HepG2 (cell line): ENCODE measurements around the gene ENDOD1. TPM values are rescaled to one million over a fixed set of nuclear protein-coding genes. Genes with fewer than 3 reads are reported as not detected.

Experiments
- CAMTA2 ChIP-seq: sonication (generic); formaldehyde crosslinking; IDR thresholded peaks from 2 replicates; pipeline ENCODE4 v1.4.0; 2020; ENCODE audit warnings: mild to moderate bottlenecking, missing genetic modification reagents, borderline replicate concordance
- DR1 ChIP-seq: sonication (generic); formaldehyde crosslinking; IDR thresholded peaks from 2 replicates; pipeline ENCODE4 v1.8.0; 2021; ENCODE audit warnings: mild to moderate bottlenecking, missing genetic modification reagents, inconsistent platforms
- EEA1 ChIP-seq: sonication (generic); formaldehyde crosslinking; IDR thresholded peaks from 2 replicates; pipeline ENCODE4 v1.5.1; 2020; ENCODE audit warnings: mild to moderate bottlenecking, missing genetic modification reagents, borderline replicate concordance
- ETV5 ChIP-seq: IDR thresholded peaks from 2 replicates; pipeline ENCODE4 v1.6.1; 2018; ENCODE audit warnings: missing biosample characterization, missing genetic modification reagents, inconsistent platforms, borderline replicate concordance
- FOXJ3 ChIP-seq: sonication (generic); formaldehyde crosslinking; IDR thresholded peaks from 2 replicates; pipeline ENCODE4 v1.4.0; 2020; ENCODE audit warnings: missing genetic modification reagents, mild to moderate bottlenecking, borderline replicate concordance
- GMEB1 ChIP-seq: sonication (generic); formaldehyde crosslinking; IDR thresholded peaks from 2 replicates; pipeline ENCODE4 v1.5.1; 2020; ENCODE audit warnings: missing genetic modification reagents, mild to moderate bottlenecking, borderline replicate concordance
- HMG20B ChIP-seq: conservative IDR thresholded peaks from 2 replicates; pipeline ENCODE4 v1.6.1; 2016; ENCODE audit warnings: missing genetic modification reagents, missing compliant biosample characterization
- HNRNPH1 ChIP-seq: fragments of 200-400 bp; formaldehyde crosslinking; optimal IDR thresholded peaks from 2 replicates; pipeline ENCODE3; 2017; ENCODE audit warnings: mild to moderate bottlenecking, low read depth, low read length
- IRF2 ChIP-seq: IDR thresholded peaks from 2 replicates; pipeline ENCODE4 v1.6.1; 2018; ENCODE audit warnings: missing genetic modification reagents, missing compliant biosample characterization
- PTBP1 ChIP-seq: fragments of 200-400 bp; formaldehyde crosslinking; IDR thresholded peaks from 2 replicates; pipeline ENCODE4 v1.6.1; 2018; ENCODE audit warnings: low read length, low read depth; ENCODE audit not compliant: poor library complexity, severe bottlenecking
- SNAPC4 ChIP-seq: sonication (generic); formaldehyde crosslinking; IDR thresholded peaks from 2 replicates; pipeline ENCODE4 v1.4.0; 2020; ENCODE audit warnings: mild to moderate bottlenecking, missing genetic modification reagents
- SYNCRIP ChIP-seq: fragments of 200-400 bp; formaldehyde crosslinking; IDR thresholded peaks from 2 replicates; pipeline ENCODE4 v1.6.1; 2018; ENCODE audit warnings: mild to moderate bottlenecking, low read depth, low read length; ENCODE audit not compliant: insufficient read depth
- XBP1 ChIP-seq: sonication (generic); formaldehyde crosslinking; IDR thresholded peaks from 2 replicates; pipeline ENCODE4 v1.5.0; 2020; ENCODE audit warnings: missing genetic modification reagents
- ZBTB38 ChIP-seq: sonication (generic); formaldehyde crosslinking; IDR thresholded peaks from 2 replicates; pipeline ENCODE4 v1.5.1; 2020; ENCODE audit warnings: mild to moderate bottlenecking, missing genetic modification reagents
- ZBTB7A ChIP-seq: sonication (generic); formaldehyde crosslinking; IDR thresholded peaks from 2 replicates; pipeline ENCODE4 v1.8.0; 2022; ENCODE audit warnings: mild to moderate bottlenecking, missing genetic modification reagents
- ZNF121 ChIP-seq: sonication (generic); formaldehyde crosslinking; IDR thresholded peaks from 2 replicates; pipeline ENCODE4 v1.5.0; 2020; ENCODE audit warnings: mild to moderate bottlenecking, missing genetic modification reagents
- ZNF251 ChIP-seq: sonication (generic); formaldehyde crosslinking; IDR thresholded peaks from 2 replicates; pipeline ENCODE4 v1.9.0; 2021; ENCODE audit warnings: mild to moderate bottlenecking, missing genetic modification reagents
- ZNF264 ChIP-seq: sonication (generic); formaldehyde crosslinking; IDR thresholded peaks from 2 replicates; pipeline ENCODE4 v1.4.0; 2020; ENCODE audit warnings: missing genetic modification reagents
- ZNF557 ChIP-seq: sonication (generic); formaldehyde crosslinking; IDR thresholded peaks from 2 replicates; pipeline ENCODE4 v1.4.0; 2020; ENCODE audit warnings: missing genetic modification reagents
- ZNF775 ChIP-seq: sonication (generic); formaldehyde crosslinking; IDR thresholded peaks from 2 replicates; pipeline ENCODE4 v1.4.0; 2020; ENCODE audit warnings: missing genetic modification reagents, mild to moderate bottlenecking, moderate library complexity, borderline replicate concordance
- ZSCAN29 ChIP-seq: sonication (generic); formaldehyde crosslinking; conservative IDR thresholded peaks from 2 replicates; pipeline ENCODE4 v1.4.0; 2020; ENCODE audit warnings: mild to moderate bottlenecking, missing genetic modification reagents
- ZSCAN9 ChIP-seq: IDR thresholded peaks from 2 replicates; pipeline ENCODE4 v1.6.1; 2016; ENCODE audit warnings: borderline replicate concordance
- polyA plus RNA-seq, 8 experiments: library from polyadenylated mRNA; depleted of rRNA in 3 of 8; stranded (reverse) in 7 of 8; unstranded in 1 of 8; fragments of >200 nt; fragmentation: Illumina TruSeq in 4 of 8; extraction: Trizol in 4 of 8; gene quantifications; 2 replicates each; pipeline versions ENCODE4 v1.2.1 to v1.2.3, GENCODE V29; 2011 to 2016; ENCODE audit warnings: low read depth in 4 of 8, missing spikeins in 1 of 8, mixed read lengths in 1 of 8; ENCODE audit not compliant: insufficient read depth in 1 of 8
- total RNA-seq, 5 experiments: library from RNA; depleted of rRNA; stranded (reverse); fragments of >200 nt; fragmentation: Illumina TruSeq; extraction: Trizol; gene quantifications; 2 replicates each; pipeline ENCODE4 v1.2.3, GENCODE V29; 2016; ENCODE audit warnings: low read depth in 1 of 5
- TF ChIP-seq, protein P1 (sequence below): sonication (generic); formaldehyde crosslinking; IDR thresholded peaks from 2 replicates; pipeline ENCODE4 v1.4.0; 2020; ENCODE audit warnings: missing genetic modification reagents; ENCODE audit errors: not compliant biosample characterization

Gene ENDOD1
- total and polyA plus RNA-seq, 2 of the 13 experiments (the other 11 are each of a cell fraction or from before 2014, with no cell fraction given) = 2.0 to 6.8 TPM

DNA sequence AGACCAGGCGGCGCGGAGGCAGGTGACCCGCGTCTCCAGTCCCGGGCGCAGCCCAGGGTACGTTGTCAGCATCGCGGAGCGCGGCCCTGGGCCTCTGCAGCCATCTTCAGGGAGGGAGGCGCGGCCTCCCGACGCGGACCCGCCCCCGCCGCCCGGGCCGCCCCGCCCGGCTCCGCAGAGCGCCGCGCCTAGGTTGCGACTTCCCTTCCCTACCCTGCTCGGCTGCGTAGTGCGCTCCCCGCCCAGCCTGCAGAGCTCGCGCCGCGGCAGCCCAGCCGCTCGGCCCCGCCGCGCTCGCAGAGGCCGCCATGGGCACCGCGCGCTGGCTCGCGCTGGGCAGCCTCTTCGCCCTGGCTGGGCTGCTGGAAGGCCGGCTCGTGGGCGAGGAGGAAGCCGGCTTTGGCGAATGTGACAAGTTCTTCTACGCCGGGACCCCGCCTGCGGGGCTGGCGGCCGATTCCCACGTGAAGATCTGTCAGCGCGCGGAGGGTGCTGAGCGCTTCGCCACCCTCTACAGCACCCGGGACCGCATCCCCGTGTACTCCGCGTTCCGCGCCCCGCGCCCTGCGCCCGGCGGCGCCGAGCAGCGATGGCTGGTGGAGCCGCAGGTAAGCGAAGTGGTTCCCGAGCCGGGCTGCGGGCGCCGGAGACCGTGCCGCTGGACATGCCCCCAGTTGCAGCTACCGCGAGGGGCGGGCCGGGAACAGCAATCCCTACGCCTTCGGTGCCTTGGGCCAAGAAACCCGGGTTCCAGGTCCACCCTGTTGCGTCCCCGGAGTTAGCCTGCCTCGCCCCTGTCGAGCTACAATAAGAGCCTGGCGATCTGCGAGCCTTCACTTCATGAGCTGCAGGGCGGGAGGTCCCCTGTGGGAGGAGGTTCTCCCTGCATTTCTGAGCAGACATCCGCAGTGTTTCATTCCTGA lies at the start of gene ENDOD1 (continued):
- no peak for TF ChIP-seq FOXJ3
- peak; percentile 26; the same call in 1 of the 2 replicates for TF ChIP-seq ZBTB38 (CRISPR knock-in tag)
- TF ChIP-seq, protein P1, sequence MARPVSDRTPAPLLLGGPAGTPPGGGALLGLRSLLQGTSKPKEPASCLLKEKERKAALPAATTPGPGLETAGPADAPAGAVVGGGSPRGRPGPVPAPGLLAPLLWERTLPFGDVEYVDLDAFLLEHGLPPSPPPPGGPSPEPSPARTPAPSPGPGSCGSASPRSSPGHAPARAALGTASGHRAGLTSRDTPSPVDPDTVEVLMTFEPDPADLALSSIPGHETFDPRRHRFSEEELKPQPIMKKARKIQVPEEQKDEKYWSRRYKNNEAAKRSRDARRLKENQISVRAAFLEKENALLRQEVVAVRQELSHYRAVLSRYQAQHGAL (CRISPR knock-in tag) = no peak
- TF ChIP-seq ZNF264 (CRISPR knock-in tag) = no peak
- no peak for TF ChIP-seq HMG20B
- TF ChIP-seq ZNF775 (CRISPR knock-in tag) = no peak
- no peak for TF ChIP-seq HNRNPH1
- no peak for TF ChIP-seq ZSCAN9 (CRISPR knock-in tag)
- TF ChIP-seq ETV5 = no peak
- TF ChIP-seq ZNF557 (CRISPR knock-in tag) = no peak
- TF ChIP-seq SNAPC4 (CRISPR knock-in tag) = no peak
- 0 out of 2 replicates have a peak, but pooled peaks have one; percentile 33 for TF ChIP-seq ZSCAN29 (CRISPR knock-in tag)
- TF ChIP-seq EEA1 (CRISPR knock-in tag) = no peak
- TF ChIP-seq CAMTA2 (CRISPR knock-in tag) = no peak
- TF ChIP-seq DR1 = no peak
- TF ChIP-seq GMEB1 = no peak
- TF ChIP-seq IRF2 (CRISPR knock-in tag) = no peak
- TF ChIP-seq XBP1 (CRISPR knock-in tag) = no peak
- no peak for TF ChIP-seq ZNF251
- TF ChIP-seq SYNCRIP = no peak
- TF ChIP-seq PTBP1 = no peak
- 0 out of 2 replicates have a peak, but pooled peaks have one; percentile 20 for TF ChIP-seq ZNF121 (CRISPR knock-in tag)
- no peak for TF ChIP-seq ZBTB7A
